HG03354 (cell line): ENCODE measurements around the gene CHIT1.

Experiments used
- ATAC-seq: cut with Tn5 transposase; IDR thresholded peaks from one replicate; pipeline ENCODE4 v1.9.1; 2021; ENCODE audit warnings: mild to moderate bottlenecking; ENCODE audit not compliant: unreplicated experiment, poor library complexity, severe bottlenecking

CHIT1 gene

GRCh38 chr1:203166192-203166940, 63.1 kb downstream of the CHIT1 start:
- no peak for ATAC-seq
